Thymus (tissue), 11 donors: ENCODE results near the gene GALC. TPM values are rescaled to one million over a fixed set of nuclear protein-coding genes. Genes with fewer than 3 reads are reported as not detected.
"Not testable (repeated sequence)": the region's sequence is repeated elsewhere in the genome, so short reads cannot be mapped to it uniquely, and the experiment has no call there.

Experiments
- DNase-seq, 9 donors: peaks; one replicate each; pipeline ENCODE4 v3.0.0-alpha.2; 2013; ENCODE audit warnings: low spot score in 9 of 9, low read depth in 6 of 9, missing footprints in 1 of 9
- H3K27ac ChIP-seq, 2 donors: one replicate each; pipeline ENCODE4 v1.5.1; 2013; ENCODE audit warnings: control low read depth in 1 of 2, low read depth in 1 of 2, low read length in 1 of 2, mild to moderate bottlenecking in 1 of 2, moderate library complexity in 1 of 2
- H3K27me3 ChIP-seq, 2 donors: one replicate each; pipeline ENCODE4 v1.5.1; 2013; ENCODE audit warnings: low read length in 1 of 2; ENCODE audit not compliant: control insufficient read depth in 2 of 2, insufficient read depth in 1 of 2
- H3K36me3 ChIP-seq, 2 donors: one replicate each; pipeline ENCODE4 v1.5.1; 2013; ENCODE audit warnings: low read length in 1 of 2, mild to moderate bottlenecking in 1 of 2, moderate library complexity in 1 of 2; ENCODE audit not compliant: control insufficient read depth in 2 of 2, insufficient read depth in 2 of 2
- H3K4me1 ChIP-seq, 2 donors: one replicate each; pipeline ENCODE4 v1.5.1; 2013; ENCODE audit warnings: low read length in 2 of 2; ENCODE audit not compliant: control insufficient read depth in 2 of 2, insufficient read depth in 2 of 2
- H3K4me3 ChIP-seq, 2 donors: one replicate each; pipeline ENCODE4 v1.5.1; 2013; ENCODE audit warnings: low read length in 2 of 2, control low read depth in 1 of 2, mild to moderate bottlenecking in 1 of 2
- H3K9me3 ChIP-seq, 2 donors: one replicate each; pipeline ENCODE4 v1.5.1; 2013; ENCODE audit warnings: low read length in 1 of 2, mild to moderate bottlenecking in 1 of 2; ENCODE audit not compliant: control insufficient read depth in 2 of 2, insufficient read depth in 1 of 2
- WGBS: extraction: QIAGEN DNeasy Blood & Tissue Kit; methylation state at CpG from one replicate; pipeline ENCODE4 v1.1.7; 2013; 5-methylcytosine and 5-hydroxymethylcytosine counted together
- polyA plus RNA-seq: library from polyadenylated mRNA; stranded (reverse); fragments of 200-250 nt; gene quantifications from one replicate; pipeline ENCODE4 v1.2.3, GENCODE V29; 2013
- total RNA-seq: library from RNA; stranded (reverse); fragments of 120-200 nt; gene quantifications from one replicate; pipeline ENCODE4 v1.2.4, GENCODE V29; 2013
- donor health status: healthy.

Gene GALC
- total and polyA plus RNA-seq, 2 donors, result 12.5 to 14.4 TPM

- DNase-seq, result no peak
- H3K4me1 ChIP-seq, result peaks cover 3 to 10% of the 10 kb centered on the region in 2 donors
- no peak overlapping the region for H3K27ac ChIP-seq
- H3K27me3 ChIP-seq, result no peaks in the 10 kb centered on the region
- no peaks in the 10 kb centered on the region for H3K36me3 ChIP-seq
- no peaks in the 10 kb centered on the region for H3K9me3 ChIP-seq
- no peak overlapping the region for H3K4me3 ChIP-seq
- 89% methylated on average over 1 of the region's 1 CpG for WGBS
Observed at GRCh38 chr14:88030079-88030478, 37.1 kb upstream of the GALC start.

DNA sequence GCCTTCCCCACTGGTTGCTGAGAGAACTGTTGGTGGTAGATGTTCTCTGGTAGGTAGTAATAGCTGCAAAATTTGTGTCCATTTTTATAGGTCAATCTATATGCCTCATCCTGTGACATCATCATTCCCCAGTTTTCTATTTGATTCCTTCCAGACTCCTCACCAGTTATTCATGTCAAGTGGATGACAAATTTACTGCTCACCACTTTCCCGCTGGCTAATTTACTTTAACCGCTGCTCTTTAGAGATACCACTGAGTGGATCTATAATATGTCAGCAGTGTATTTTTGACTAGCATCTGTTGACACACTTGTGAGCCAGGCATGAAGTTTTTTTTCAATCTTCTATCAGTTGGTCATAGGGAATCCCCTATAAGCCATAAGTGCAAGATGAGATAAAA, 36.5 kb upstream of the GALC start:
- no peak for DNase-seq
- WGBS, result 96% methylated on average over 2 of the region's 2 CpGs
- no peaks in the 10 kb centered on the region for H3K27me3 ChIP-seq
- no peaks in the 10 kb centered on the region for H3K9me3 ChIP-seq
- H3K4me1 ChIP-seq, result peaks cover 3 to 10% of the 10 kb centered on the region in 2 donors
- H3K4me3 ChIP-seq, result no peak overlapping the region
- no peaks in the 10 kb centered on the region for H3K36me3 ChIP-seq
- H3K27ac ChIP-seq, result no peak overlapping the region

DNA sequence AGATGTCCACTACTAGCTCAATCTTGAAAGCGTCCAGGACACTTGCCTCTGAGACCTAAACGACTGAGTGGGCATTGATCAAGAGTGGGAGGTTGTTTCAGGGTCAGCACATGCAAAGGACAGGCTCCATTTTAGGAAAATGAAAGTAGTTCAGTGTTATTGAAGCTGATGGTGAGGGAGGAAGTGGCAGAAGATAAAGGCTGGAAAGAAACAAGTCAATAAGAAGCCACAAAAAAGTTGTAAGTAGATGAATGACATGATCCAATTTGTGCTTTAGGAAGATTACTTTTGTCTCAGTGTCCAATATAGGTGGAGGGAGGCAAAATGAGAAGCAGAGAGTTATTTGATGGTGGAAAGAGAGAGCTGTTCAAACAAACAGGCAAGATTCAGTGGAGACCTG, 33.9 kb upstream of the GALC start:
- 78% methylated on average over 2 of the region's 2 CpGs for WGBS
- Histone ChIP-seq H3K36me3 (no peaks in the 10 kb centered on the region), H3K9me3 (no peaks in the 10 kb centered on the region), H3K4me3 (no peak overlapping the region), H3K27me3 (no peaks in the 10 kb centered on the region), H3K4me1 (peaks cover 10 to 20% of the 10 kb centered on the region in 2 donors), H3K27ac (no peak overlapping the region)
- peak in 2 of 9 donors; percentile 13 to 41 for DNase-seq

- H3K27me3 ChIP-seq, result no peaks in the 10 kb centered on the region
- no peak for DNase-seq
- H3K9me3 ChIP-seq, result no peaks in the 10 kb centered on the region
- H3K36me3 ChIP-seq, result no peaks in the 10 kb centered on the region
- no peak overlapping the region for H3K27ac ChIP-seq
- H3K4me1 ChIP-seq, result peaks cover 10 to 20% of the 10 kb centered on the region in 2 donors
- H3K4me3 ChIP-seq, result no peak overlapping the region
- WGBS, result 91% methylated on average over 3 of the region's 3 CpGs
Observed at GRCh38 chr14:88025313-88025712, 32.3 kb upstream of the GALC start.

DNA sequence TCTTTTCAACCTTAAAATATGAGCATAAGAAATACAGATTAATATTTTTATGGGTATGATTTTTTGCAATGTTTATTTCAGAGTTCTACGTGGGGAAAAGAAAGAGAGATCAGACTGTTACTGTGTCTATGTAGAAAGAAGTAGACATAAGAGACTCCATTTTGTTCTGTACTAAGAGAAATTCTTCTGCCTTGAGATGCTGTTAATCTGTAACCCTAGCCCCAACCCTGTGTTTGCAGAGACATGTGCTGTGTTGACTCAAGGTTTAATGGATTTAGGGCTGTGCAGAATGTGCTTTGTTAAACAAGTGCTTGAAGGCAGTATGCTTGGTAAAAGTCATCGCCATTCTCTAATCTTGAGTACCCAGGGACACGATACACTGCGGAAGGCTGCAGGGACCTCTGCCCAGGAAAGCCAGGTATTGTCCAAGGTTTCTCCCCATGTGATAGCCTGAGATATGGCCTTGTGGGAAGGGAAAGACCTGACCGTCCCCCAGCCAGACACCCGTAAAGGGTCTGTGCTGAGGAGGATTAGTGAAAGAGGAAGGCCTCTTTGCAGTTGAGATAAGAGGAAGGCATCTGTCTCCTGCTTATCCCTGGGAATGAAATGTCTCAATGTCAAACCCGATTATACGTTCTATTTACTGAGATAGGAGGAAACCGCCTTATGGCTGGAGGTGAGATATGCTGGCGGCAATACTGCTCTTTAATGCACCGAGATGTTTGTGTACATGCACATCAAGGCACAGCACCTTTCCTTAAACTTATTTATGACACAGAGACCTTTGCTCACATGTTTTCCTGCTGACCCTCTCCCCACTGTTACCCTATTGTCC, 31.5 kb upstream of the GALC start:
- H3K4me1 ChIP-seq, result peaks cover 10 to 20% of the 10 kb centered on the region in 2 donors
- not testable (repeated sequence) for H3K9me3 ChIP-seq, H3K4me3 ChIP-seq, H3K27ac ChIP-seq, DNase-seq, H3K27me3 ChIP-seq, H3K36me3 ChIP-seq
- 93% methylated on average over 11 of the region's 11 CpGs for WGBS

GRCh38 chr14:88023658-88024187, 30.7 kb upstream of the GALC start:
- Histone ChIP-seq H3K27me3 (no peaks in the 10 kb centered on the region), H3K27ac (no peak overlapping the region), H3K36me3 (no peaks in the 10 kb centered on the region), H3K9me3 (no peaks in the 10 kb centered on the region), H3K4me1 (peaks cover 10 to 20% of the 10 kb centered on the region in 2 donors), H3K4me3 (no peak overlapping the region)
- 14% methylated on average over 3 of the region's 3 CpGs for WGBS
- peak in 2 of 9 donors; percentile 20 to 46 for DNase-seq

DNA sequence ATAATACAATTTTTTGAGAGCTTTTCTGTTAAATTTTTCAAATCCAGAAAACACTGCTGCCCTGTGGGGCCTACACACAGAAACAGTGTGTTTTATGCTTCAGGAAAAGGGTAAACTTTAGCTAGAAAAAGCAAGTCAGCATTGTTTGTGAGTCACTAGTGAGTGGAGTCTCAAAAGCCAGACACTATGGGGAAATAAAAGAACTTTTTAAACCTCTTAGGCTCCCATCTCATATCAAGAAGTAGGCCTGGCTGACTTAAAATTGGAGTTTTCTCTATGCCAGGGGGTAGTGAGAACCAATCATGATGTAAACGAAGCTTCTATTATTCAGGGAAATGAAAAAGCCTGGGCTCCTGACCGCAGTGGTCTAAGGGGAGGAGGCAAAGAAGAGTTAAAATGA, 24.6 kb upstream of the GALC start:
- Histone ChIP-seq H3K4me1 (no peaks in the 10 kb centered on the region), H3K27ac (no peak overlapping the region), H3K9me3 (no peaks in the 10 kb centered on the region), H3K36me3 (no peaks in the 10 kb centered on the region), H3K4me3 (no peak overlapping the region), H3K27me3 (no peaks in the 10 kb centered on the region)
- WGBS, result 96% methylated on average over 2 of the region's 2 CpGs
- DNase-seq, result no peak

- H3K27me3 ChIP-seq, result no peaks in the 10 kb centered on the region
- H3K9me3 ChIP-seq, result no peaks in the 10 kb centered on the region
- 99% methylated on average over 2 of the region's 2 CpGs for WGBS
- no peaks in the 10 kb centered on the region for H3K36me3 ChIP-seq
- no peaks in the 10 kb centered on the region for H3K4me1 ChIP-seq
- no peak overlapping the region for H3K4me3 ChIP-seq
- no peak for DNase-seq
- no peak overlapping the region for H3K27ac ChIP-seq
Observed at GRCh38 chr14:88016768-88017167, 23.8 kb upstream of the GALC start.

DNA sequence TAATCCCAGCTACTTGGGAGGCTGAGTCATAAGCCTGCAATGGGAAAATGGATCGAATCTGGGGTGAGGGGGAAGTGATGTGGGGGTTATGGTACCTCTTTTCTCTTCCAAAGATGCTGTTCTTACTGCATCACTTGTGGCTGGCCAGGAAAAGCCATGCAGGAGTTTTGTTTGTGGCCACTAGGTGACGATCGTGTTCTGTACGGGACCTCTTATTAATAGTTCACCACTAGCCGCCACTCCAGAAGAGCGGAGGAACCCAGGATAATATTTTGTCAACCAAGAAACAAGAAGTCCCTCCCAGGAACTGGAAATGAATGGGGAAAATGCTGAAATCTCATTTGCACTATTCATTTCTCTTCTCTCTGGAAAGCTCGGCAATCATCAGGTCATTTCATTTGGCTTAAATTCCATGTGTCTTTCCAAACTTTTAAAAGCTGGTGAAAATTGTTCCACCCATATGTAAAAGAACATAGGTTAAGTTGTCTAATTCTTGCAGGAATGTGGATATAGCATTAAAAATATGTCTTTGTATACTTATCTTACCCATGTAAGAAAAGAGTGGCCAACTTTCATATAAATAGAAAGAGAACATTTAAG, 20.9 kb upstream of the GALC start:
- Histone ChIP-seq H3K4me3 (no peak overlapping the region), H3K27me3 (no peaks in the 10 kb centered on the region), H3K4me1 (no peaks in the 10 kb centered on the region), H3K27ac (no peak overlapping the region), H3K9me3 (no peaks in the 10 kb centered on the region), H3K36me3 (no peaks in the 10 kb centered on the region)
- WGBS, result 32% methylated on average over 7 of the region's 7 CpGs
- DNase-seq, result peak in 1 of 9 donors; percentile 56
